HG02938 (cell line): Measurements from ENCODE around the gene TLCD3A.
"Not testable (repeated sequence)": the region's sequence is repeated elsewhere in the genome, so short reads cannot be mapped to it uniquely, and the experiment has no call there.

ENCODE experiments used
- ATAC-seq: cut with Tn5 transposase; IDR thresholded peaks from one replicate; pipeline ENCODE4 v1.9.1; 2021; ENCODE audit warnings: mild to moderate bottlenecking, moderate library complexity; ENCODE audit not compliant: unreplicated experiment

The TLCD3A gene

DNA sequence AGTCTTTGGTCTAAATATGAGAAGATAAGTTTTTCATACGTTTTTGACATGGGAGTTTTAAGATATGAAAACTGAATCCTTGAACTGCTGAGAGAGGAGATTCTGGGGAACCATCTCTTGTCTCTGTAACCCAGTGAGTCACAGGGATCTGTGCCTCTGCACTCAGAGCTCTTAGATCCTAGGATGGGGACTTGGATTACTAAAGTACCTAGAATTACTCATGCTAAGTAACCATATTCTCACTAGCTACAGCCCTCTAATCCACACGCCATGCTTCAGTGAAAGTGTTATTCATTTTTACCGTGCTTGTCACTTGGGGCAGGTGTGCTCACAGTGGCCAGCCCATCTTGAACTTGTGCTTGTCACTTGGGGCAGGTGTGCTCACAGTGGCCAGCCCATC is 51.7 kb downstream of the TLCD3A start:
- no peak for ATAC-seq

- ATAC-seq: not testable (repeated sequence)
These were observed 53.5 kb downstream of the TLCD3A start for GRCh38 chr17:785901-786300.

DNA sequence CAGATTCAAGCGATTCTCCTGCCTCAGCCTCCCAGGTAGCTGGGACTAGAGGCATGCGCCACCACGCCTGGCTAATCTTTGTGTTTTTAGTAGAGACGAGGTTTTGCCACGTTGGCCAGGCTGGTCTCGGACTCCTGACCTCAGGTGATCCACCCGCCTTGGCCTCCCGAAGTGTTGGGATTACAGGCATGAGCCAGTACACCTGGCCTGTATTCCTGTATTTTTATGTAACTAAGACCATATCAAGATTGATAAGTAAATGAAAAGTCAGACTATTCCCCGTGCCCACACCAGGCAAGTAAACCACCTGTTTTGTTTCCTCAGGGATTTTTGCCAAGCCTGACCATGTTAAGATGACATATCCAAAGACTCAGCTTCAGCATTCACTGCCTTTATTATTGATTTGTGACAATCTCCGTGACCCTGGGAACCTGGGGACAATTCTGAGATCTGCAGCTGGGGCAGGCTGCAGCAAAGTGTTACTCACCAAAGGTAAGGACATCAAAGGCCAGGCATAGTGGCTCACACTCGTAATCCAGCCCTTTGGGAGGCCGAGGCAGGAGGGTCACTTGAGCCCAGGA is 55.3 kb downstream of the TLCD3A start:
- ATAC-seq: no peak

GRCh38 chr17:788551-788950 is 56.2 kb downstream of the TLCD3A start:
- ATAC-seq: no peak

DNA sequence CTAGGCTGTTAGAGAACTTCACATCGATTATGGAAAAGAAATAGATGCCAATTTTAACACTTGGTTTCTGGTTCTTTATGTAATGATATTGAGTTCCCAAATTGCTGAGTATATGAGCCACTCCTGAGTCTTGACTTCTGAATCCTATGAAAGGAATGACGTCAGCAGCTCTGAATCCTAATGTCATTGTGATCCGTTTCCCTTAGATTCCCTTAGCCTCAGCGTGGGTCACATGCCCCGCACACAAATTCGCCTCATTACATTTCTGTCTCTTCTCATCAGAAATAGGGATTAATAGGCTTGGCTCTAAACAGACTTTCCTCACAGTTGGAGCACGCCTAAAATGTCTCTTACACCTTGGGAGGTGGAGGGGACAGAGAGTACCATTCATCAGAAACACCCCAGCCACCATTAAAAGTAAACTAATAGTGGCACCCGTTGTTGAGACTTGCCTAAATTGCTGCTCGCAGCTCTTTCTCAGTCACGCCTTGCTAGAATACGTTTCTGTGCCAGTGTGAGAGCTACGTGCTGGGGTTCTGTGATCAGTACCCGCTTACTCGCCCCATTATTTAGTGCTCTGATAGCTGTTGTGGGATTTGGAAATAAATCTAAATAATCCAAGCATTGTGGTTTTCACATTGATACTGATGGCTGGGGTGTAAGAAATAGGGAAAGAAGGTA is 56.9 kb downstream of the TLCD3A start:
- ATAC-seq: no peak

DNA sequence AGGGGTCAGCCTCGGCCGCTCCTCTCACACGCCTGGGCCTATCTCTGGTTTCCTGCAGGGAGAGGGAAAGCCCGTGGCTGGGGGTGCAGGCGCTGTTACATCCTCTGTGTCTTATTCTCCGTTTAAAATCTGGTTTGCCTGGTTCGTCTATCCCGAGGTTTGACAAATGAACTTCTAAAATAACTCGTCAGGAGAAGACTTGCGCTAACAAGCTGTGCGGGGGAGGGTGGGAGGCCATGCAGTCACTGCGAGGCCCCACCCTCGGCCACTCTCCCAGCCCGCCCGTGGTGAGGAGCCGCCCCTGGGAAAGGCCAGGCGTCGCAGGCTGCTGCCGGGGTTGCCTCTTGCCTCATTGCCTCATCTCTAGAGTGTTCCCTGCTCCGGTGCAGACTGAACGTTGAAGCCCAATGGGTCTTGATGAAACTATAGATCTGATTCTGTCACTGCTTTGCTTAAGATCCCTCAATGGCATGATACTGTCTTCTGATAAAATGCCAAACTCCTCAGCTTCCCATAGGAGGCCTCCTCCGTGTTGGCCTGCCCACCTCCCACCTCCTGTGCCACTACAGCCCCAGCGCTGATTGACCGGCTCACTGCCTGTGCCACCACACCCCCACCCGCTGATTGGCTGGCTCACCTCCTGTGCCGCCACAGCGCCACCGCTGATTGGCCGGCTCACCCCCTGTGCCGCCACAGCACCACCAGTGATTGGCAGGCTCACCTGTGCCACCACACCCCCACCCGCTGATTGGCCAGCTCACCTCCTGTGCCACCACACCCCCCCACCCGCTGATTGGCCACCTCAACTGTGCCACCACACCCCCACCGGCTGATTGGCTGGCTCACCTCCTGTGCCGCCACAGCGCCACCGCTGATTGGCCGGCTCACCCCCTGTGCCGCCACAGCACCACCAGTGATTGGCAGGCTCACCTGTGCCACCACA is 57.8 kb downstream of the TLCD3A start:
- not testable (repeated sequence) for ATAC-seq

DNA sequence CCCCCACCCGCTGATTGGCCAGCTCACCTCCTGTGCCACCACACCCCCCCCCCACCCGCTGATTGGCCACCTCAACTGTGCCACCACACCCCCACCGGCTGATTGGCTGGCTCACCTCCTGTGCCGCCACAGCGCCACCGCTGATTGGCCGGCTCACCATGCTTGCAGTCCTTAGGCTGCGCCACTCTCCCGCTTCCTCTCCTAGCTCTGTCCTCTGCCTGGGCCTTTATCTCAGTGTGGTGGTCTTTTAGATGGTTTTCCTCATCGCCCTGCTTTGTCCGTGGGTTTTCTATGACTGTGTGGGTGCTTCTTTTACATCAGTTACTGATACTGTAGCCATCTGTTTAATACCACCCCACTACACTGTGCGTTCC is 58.5 kb downstream of the TLCD3A start:
- not testable (repeated sequence) for ATAC-seq

DNA sequence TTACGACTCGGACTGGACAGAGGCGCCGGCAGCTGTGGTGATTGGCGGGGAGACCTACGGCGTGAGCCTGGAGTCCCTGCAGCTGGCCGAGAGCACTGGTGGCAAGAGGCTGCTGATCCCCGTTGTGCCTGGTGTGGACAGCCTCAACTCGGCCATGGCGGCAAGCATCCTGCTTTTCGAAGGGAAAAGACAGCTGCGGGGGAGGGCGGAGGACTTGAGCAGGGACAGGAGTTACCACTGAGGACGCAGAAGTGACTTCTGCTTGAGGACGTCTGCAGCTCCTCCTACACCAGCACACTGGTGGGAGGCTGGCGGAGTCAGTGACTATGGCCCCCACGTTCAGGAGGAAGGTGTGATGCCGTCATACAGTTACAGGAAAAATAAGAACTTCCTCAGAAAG is 59.4 kb downstream of the TLCD3A start:
- ATAC-seq: no peak

- no peak for ATAC-seq
These were observed 59.9 kb downstream of the TLCD3A start for GRCh38 chr17:792277-792676.
